ENCODE data around the gene RNF151.

DNA sequence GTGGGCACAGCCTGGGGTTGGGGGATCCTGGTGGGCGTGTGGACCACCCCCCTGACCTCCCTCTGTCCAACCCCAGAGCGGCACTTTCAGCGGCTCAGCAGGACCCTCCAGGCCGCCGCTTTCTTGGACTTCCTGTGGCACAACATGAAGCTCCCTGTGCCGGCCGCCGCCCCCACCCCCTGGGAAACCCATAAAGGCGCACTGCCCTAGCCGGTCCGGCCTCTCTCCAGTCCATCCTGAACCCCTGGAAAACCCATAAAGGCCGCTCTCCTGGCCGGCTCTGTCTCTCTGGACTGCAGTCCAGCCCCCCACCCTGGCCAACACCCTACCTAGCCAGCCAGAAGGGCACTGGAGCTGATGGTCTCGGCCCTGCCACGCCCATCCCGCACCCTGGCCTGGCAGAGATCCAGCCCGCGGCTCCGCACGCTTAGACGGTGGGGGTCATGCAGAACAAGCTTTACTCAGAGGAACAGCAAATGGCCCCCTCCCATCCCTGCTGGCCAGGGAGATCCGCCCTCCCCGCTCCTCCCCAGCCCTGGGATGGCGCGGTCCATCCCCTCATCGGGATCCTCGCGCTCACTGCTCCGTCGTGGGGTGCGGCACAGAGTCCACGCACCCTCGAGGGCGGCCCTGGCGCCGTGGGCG is 11.9 kb downstream of the RNF151 start:
- TF ChIP-seq CTCF (IDR thresholded peaks at IDR 0.05) (no peak), POLR2A (IDR thresholded peaks at IDR 0.05) (no peak), POLR2AphosphoS5 (IDR thresholded peaks at IDR 0.05) (no peak)

Measured in suprapubic skin (tissue), 4 donors.